ENCODE measurements around the gene ITPRIPL2.

ITPRIPL2 gene

DNA sequence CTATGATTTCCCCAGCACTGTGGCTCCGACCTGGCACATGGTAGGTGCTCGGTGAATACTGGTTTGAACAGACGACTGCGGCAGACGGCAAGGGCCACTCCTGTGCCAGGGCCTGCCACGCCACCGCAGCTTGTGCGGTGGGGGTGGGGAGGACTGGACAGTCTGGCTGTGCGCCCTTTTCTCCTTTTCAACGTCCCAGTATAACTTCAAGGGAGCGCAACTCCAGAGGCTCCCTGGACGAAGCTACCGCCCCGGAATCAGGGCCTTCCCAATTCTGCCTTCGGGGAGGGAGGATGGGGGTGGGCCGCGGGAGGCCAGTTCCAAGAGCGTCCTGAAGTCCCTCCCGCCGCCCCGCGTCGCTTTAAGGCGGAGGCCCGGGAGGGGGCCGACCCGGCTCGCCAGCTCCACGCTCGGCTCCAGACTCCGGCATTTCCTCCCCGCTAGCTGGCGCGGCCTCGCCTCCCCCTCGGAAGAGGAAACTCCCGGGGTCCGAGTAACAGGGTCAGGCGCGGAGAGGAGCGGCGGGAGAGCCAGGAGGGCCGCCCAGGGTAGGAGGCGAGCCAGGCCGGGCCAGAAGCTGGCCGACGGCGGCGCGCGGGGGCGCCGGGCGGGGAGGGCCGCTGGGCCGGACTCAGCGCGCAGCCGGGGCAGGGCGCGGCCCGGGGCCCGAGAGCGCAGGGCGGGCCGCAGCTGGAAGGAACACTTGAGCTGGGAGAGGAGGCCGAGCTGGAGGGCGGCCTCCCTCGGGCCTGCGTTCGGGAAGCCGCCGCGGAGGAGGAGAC is at the start of gene ITPRIPL2:
Gene ITPRIPL2 (plus strand): TSS at position 388 of the 782 bp plus-strand sequence. CDS start 498 bp downstream, outside the sequence.
- DNase-seq: no peak

DNA sequence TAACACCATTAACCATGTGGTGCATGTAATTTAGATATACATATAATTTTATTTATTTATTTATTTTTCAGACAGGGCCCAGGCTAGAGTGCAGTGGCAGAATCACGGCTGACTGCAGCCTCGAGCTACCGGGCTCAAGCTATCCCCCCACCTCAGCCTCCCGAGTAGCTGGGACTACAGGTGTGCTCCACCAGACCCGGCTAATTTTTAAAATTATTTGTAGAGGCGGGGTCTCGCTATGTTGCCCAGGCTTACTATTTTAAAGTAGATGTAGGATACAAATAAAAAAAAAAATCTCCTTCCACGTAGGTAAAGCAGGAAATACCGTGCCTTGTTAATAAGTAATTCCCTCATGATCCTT is 46.8 kb upstream of the ITPRIPL2 start:
- DNase-seq: no peak

DNA sequence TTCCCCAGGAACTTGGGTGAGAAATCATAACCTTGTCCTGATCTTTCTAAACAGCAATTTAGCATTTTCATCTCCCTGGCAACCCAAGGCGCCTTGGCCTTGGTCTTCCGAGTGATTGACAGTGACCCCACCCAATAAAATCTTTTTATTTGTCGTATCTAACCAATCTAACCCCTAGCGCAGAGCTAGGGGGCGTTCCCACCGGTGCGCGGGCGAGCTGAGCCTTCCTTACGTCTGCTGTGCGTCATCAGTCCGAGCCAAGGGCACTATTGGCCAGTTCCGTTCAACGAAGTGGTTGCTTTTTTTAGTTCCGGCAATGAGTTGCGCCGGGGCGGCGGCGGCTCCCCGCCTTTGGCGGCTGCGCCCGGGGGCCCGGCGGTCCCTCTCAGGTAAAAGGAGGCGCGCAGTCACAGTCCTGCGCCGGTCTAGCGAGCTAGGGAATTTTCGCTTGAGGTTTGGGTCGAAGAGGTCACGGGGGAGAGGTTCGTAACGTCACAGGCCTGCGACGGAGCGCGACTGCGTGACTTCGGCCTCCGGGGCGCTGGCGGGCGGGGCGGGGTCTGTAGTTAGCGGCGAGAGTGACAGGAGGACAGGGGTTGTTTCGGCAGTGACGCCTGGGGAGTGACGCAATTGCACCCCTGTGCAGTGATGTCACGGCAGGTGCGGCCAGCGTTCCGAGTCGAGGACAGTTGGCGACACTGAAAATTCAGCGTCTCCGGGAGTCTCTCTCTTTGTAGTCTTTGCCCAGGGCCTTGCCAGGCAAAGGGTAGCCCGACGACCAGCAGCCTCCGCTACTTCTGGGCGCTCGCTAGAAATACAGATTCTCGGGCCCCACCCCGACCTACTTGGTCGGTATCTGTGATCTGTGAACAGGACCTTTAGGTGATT is 46.2 kb upstream of the ITPRIPL2 start, which contains the start of gene COQ7:
Gene COQ7 (plus strand): TSS at position 266 of the 888 bp plus-strand sequence. CDS start 51 bp downstream, at position 317.
- peak; percentile 99 for DNase-seq

DNA sequence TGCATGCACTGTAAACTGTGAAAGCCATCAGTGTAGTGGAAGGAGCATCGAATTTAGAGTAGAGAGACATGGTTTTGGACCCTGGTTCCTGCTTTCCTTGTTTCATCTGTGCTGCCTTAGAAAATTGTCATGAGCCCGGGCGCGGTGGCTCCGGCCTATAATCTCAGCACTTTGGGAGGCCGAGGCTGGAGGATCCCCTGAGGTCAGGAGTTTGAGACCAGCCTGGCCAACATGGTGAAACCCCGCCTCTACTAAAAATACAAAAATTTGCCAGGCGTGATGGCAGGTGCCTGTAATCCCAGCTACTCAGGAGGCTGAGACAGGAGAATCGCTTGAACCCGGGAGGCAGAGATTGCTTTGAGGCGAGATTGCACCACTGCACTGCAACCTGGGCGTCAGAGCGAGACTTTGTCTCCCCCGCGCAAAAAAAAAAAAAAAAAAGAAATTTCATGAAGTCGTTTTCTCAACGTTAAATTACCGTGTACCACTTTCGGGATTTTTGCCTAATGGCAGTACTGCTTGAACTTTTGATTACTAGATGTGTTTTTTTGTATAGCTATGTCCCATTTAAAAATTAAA is 45.4 kb upstream of the ITPRIPL2 start:
- DNase-seq: no peak

DNA sequence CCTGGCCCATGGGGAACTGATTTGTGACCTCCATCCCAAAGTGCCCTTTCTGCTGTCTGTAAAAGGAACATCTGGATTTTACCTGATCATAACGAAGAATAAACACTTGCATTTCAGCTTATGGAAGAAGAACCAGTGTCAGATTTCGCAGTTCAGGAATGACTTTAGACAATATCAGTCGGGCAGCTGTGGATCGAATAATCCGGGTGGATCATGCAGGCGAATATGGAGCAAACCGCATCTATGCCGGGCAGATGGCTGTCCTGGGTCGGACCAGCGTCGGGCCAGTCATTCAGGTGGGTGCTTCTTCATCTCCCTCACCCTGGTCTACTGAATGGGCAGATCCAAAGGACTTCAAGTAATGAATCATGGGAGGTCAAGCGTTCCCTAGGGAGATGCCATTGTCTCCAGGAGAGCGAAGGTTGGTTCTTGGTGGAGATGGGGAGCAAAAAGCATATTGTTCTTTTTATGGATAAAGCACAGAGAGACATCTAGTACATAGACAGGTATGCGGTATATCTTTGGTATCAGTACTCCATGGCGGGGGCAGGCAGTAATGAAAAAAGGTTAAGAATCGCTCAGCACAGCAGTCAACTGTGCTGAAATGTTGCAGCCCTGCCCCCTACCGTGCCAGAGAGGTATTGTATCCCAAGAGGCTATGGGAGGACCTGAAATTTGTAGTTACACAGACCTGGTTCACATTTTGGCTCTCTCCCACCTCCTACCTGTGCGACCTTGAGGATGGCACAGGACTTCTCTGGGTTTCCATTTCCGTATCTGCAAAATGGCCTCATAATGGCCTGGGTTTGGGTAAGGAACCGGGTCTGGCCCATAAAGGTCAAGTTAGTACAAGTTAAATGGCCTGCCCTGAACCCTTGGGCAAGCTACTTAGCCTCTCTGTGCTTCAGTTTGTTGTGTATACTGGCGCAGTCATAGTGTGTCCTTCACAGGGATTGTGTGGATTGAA is 41.7 kb upstream of the ITPRIPL2 start:
- DNase-seq: peak; percentile 36

DNA sequence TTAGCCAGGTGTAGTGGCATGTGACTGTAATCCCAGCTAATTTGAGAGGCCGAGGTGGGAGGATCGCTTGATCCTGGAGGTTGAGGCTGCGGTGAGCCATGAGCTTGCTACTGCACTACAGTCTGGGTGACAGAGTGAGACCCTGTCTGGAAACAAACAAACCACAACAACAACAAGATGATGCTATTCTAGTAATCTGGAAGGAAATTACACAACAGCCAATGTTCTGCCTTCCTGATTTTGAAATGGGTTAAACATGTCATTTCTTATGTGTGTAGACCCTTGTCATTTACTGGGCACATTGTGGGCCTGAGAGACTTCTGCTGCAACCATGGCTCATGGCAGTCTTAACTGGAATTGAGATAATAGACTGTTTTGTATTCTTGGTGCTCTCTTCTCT is 40.4 kb upstream of the ITPRIPL2 start:
- no peak for DNase-seq

DNA sequence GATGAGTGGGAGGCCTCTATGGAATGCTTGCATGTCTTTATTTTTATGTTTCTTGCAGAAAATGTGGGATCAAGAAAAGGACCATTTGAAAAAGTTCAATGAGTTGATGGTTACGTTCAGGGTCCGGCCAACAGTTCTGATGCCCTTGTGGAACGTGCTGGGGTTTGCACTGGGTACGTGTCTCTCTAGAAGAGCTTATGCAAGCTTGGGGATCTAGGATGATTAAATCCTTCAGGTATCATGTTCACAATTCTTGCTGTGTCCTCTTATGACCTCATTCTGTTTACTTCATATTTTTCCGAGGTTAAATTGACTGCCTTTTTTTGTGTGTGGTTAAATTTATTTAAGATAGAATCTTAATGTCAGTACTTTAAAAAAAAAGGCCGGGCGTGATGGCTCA is 39.9 kb upstream of the ITPRIPL2 start:
- DNase-seq: no peak

DNA sequence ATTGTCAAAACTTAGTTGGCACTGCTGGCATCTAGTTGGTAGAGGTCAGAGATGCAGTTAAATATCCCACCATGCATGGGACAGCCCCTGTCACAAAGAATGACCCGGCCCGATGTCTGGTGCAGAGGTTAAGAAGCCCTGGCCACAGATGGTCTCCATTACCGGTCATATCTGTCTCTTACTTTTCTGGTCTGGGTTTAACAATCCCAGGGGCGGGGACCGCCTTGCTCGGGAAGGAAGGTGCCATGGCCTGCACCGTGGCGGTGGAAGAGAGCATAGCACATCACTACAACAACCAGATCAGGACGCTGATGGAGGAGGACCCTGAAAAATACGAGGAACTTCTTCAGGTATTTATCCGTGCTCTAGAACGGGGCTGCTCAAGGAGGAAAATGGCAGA is 38.3 kb upstream of the ITPRIPL2 start:
- DNase-seq: no peak

DNA sequence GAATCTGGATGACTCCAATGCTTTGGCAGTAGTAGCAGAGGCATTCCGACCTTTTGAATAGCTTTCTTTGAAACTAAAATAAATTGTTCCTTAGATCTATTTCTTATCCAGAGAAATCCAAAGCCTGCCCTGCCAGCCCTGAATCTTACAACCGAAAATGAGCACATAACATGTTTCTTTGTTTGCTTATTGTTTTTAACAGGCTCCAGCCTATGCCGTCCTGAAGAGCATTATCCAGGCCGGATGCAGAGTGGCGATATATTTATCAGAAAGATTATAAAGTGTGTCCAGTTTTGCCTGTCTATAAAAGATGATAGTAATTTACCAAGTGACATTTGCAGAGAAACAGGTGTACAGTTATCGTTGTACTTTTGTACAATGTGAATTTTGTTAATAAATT is 35.9 kb upstream of the ITPRIPL2 start:
- no peak for DNase-seq

DNA sequence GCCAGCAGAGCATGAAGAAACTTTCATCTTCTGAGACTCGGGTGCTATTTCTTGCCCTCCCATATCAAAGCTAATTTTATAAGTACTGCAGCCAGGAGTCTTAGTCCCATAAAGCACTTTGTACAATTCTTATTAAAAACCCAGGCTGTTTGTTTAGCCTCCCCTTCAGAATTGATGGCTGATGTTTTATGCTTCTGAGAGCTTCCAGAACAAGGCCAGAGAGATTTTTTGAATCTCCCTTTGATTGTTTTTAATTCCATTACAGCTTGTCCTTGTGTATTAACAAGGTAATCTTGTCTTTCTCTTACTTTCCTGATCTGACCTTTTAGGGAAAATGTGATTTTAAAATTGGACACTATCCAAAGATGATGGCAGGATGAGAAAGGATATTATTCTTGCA is 30.1 kb upstream of the ITPRIPL2 start:
- DNase-seq: no peak

DNA sequence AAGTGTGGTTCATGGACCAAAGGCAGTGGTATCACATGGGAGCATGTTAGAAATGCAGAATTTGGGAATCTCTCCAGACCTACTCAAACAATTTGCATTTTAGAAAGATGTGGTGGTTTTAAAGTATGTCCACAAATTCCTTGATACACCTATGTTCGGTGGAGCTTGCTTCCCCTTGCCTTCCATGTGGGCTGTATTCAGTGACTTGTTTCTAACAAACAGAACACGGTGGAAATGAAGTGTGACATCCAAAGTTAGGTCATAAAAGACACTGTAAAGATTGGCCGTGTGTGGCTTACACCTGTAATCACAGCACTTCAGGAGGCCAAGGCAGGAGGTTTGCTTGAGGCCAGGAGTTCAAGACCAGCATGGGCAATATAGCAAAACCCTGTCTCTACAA is 29.6 kb upstream of the ITPRIPL2 start:
- DNase-seq: no peak

DNA sequence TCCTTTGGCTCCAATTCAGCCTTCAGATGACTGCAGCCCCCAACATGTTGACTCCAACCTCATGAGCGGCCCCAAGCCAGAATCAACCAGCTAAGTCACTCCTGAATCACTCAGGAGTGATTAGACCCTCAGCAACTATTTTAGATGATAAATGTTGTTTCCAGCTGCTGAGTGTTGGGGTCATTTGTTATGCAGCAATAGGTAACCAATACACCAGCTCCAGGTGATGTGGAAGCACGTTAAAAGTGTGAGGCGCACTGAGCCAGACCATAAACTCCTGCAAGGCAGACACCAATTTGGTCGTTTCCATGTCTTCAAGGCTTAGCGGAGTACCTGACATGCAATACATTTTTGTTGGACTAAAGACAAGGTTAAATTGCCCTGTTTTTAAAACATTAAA is 28.9 kb upstream of the ITPRIPL2 start:
- DNase-seq: no peak

DNA sequence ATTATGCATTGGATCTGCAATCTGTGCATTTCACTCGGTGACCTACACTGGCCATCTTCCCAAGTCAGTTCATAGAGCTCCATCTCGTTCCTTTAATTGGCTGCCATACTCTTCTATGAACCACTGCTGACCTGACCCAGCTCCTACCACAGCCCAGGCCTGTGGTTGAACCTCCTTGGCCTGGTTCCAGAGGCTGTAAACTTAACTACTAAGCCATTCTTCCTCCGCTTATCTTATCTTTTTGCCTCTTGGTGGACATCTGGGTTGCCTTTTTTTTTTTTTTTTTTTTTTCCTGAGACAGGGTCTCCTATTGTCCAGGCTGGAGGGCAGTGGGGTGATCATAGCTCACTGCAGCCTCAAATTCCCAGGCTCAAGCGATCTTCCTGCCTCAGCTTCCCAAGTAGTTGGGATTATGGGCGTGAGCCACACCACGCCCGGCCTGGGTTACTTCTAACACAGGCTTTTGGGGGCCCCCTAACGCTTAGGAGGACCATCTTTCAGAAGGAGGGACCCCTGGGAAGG is 28.0 kb upstream of the ITPRIPL2 start:
- DNase-seq: no peak

DNA sequence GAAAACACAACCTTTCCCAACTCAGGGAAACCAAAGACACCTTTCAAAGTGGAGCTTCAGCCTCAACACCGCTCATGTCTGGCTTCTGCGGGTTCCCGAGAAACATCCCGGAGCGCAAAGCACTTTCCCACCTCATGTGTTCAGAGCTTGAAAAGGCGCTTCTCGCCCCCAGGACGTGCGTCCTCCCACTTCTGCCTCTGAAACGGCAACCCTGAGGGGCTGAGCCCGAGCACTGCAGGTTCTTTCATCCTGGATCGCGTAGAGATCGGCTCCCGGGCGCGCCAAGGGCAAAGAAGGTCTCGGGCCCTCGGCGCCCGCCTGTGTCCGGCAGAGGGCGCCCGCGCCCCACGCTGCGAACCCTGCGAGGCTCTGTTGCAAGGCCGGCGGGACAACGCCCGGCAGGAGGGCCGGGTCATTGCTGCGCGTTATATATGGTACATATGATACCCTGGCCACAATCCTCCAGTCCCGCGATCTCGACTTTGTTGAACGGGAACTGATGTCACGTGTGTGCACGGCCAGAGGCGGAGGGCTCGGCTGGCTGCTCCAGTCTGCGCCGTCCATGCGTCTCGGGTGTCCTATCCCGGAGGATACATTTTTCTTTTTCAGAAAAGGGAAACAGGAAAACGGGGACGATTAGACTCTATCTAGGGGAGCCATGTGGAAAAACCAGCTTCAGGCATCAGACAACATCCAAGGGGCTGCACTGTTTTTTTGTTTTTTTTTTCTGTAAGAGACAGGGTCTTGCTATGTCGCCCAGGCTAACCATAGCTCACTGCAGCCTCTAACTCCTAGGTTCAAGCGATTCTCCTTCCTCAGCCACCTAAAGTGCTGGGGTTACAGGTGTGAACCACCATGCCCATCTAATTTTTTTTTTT is 27.2 kb upstream of the ITPRIPL2 start:
- peak; percentile 68 for DNase-seq

DNA sequence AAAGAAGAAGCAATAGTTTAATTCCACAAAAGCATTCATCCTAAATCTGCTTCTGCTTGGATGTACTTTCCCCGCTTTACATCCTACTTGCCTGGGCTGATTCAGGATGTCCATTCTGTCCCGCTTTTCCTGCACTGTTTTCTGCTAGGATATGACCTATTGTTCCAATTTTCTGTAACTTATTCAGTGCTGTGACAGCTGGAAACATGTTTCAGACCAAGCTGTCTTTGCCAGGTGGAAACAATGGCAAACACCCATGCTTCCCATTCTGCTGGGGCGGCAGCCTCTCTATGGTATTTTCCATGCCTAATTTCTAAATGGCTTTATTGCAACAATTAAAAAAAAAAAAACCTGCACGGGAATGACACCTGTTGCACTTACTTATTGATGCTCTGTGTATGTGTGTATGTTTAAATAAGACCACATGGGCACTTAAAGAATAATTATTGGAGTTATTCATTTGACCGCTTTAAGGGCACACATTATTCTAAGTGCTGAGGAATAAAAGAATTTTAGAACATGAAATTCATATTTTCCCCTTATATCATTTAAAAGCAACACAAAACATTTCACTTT is 25.3 kb upstream of the ITPRIPL2 start:
- no peak for DNase-seq

DNA sequence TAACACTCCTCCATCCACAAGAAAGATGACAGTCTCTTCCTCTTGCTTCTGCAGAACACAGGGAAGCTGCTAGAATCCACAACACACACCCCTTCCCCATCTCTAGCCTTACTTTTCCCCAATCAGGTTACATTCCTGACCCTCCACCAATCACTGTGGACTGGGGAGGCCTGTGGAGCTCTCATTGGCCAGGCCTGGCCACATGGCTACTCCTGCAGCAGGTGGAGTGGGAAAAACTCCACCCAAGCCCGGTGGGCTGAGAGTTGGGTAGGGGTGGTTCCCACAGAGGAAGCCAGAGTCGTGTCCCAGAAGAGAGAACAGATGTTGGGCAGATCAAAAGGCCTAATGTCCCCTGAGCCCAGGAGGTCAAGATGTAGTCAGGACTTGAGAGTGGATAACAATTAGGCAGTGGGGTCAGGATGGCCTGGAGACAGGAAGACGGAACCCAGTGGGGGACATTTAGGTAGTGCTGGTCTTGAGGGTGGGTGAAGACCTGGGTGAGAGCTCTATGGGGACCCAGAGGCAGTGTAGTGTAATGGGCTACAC is 24.3 kb upstream of the ITPRIPL2 start:
- no peak for DNase-seq

DNA sequence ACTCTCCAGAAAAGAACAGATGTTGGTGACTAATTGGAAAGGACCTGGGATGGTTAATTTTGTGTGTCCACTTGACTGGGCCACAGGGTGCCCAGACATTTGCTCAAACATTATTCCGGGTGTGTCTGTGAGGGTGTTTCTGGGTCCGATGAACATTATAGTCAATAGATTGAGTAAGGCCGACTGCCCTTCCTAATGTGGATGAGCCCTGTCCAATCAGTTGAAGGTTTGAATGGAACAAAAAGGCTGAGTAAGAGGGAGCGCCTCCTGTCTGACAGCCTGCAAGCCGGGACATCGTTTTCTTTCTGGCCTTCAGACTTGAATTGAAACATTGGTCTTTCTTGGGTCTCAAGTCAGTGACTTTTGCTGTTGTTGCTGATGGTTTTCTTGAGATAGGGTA is 22.8 kb upstream of the ITPRIPL2 start:
- DNase-seq: no peak

DNA sequence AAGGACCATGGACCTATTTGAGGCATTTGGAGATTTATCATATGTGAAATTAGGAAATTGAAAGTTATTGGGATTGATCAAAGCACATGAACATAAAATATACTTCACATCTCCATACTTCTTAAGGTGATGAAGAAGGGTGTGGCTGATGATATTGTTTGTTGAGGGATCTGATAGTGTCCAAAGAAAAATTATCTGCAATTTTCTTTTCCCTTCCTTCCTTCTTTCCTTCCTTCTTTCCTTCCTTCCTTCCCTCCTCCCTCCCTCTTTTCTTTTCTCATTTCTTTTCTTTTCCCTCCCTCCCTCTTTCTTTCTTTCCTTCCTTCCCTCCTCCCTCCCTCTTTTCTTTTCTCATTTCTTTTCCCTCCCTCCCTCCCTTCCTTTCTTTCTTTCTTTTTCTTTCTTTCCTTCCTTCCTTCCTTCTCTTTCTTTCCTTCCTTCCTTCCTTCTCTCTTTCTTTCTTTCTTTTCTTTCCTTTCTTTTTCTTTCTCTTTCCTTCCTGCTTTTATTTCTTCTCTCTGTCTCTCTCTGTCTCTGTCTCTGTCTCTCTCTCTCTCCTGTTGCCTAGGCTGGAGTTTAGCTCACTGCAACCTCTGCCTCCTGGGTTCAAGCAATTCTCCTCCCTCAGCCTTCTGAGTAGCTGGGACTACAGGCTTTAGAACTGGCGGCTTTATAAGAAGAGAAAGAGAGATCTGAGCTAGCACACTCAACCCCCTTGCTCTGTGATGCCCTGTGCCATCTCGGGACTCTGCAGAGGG is 20.9 kb upstream of the ITPRIPL2 start:
- no peak for DNase-seq

Measured in COR-L47 (cell line).